Measurements from ENCODE around the gene OR4X1. TPM values are rescaled to one million over a fixed set of nuclear protein-coding genes. Genes with fewer than 3 reads are reported as not detected.
"Not testable (repeated sequence)": the region's sequence is repeated elsewhere in the genome, so short reads cannot be mapped to it uniquely, and the experiment has no call there.

OR4X1 gene
- not detected for total RNA-seq

- WGBS, 10 experiments: 0 to 71% (median 0%) methylated on average over 1 to 3 of the region's 3 CpGs; no CpG with 5 or more reads in 2 of the 10 experiments
- Histone ChIP-seq H3K4me3 (no peak within 1 kb of the TSS), H3K4me1 (replicated peaks in 1 of 2) (no peaks in the 10 kb centered on the region), H3K27ac (no peak within 1 kb of the TSS)
- in situ Hi-C loops (cut with MboI; ENCODE audit: low pct_unique_long_range_greater_than_20kb in 2 of 9, low sequenced_read_pairs in 9 of 9, unreplicated experiment in 9 of 9): no loop called here
- no peak for ATAC-seq (replicated peaks in 6 of 8)
Observed at GRCh38 chr11:48263423-48263911, at the start of gene OR4X1. TSS of gene OR4X1 (plus strand) at chr11:48263861. CDS start at chr11:48263861, 0 bp downstream.

- Histone ChIP-seq H3K27ac (no peak within 1 kb of the TSS), H3K4me3 (no peak within 1 kb of the TSS), H3K4me1 (replicated peaks in 1 of 2) (no peaks in the 10 kb centered on the region)
- in situ Hi-C loops (cut with MboI; ENCODE audit: low pct_unique_long_range_greater_than_20kb in 2 of 9, low sequenced_read_pairs in 9 of 9, unreplicated experiment in 9 of 9): no loop called here
- no peak for ATAC-seq (replicated peaks in 6 of 8)
- 0 to 100% (median 59%) methylated on average over 1 to 2 of the region's 2 CpGs for WGBS, 10 experiments
Observed at GRCh38 chr11:48216510-48216909, 47.2 kb upstream of the OR4X1 start, which contains the start of gene OR4B1. TSS of gene OR4B1 (plus strand) at chr11:48216810. CDS start at chr11:48216810, 0 bp downstream.

GRCh38 chr11:48228761-48229160, 34.9 kb upstream of the OR4X1 start:
- no peak overlapping the region for H3K27ac ChIP-seq
- in situ Hi-C loops (cut with MboI; ENCODE audit: low pct_unique_long_range_greater_than_20kb in 2 of 9, low sequenced_read_pairs in 9 of 9, unreplicated experiment in 9 of 9): no loop called here
- H3K4me3 ChIP-seq: no peak overlapping the region
- ATAC-seq (replicated peaks in 6 of 8): no peak
- WGBS, 10 experiments: 52 to 100% (median 78%) methylated on average over 1 to 6 of the region's 18 CpGs; no CpG with 5 or more reads in 6 of the 10 experiments
- no peaks in the 10 kb centered on the region for H3K4me1 ChIP-seq (replicated peaks in 1 of 2)

GRCh38 chr11:48230057-48230456, 33.6 kb upstream of the OR4X1 start:
- H3K4me1 ChIP-seq (replicated peaks in 1 of 2); H3K4me3 ChIP-seq; in situ Hi-C loops (cut with MboI; ENCODE audit: low pct_unique_long_range_greater_than_20kb in 2 of 9, low sequenced_read_pairs in 9 of 9, unreplicated experiment in 9 of 9); ATAC-seq (replicated peaks in 6 of 8); H3K27ac ChIP-seq: not testable (repeated sequence)
- WGBS, 10 experiments: 29 to 100% (median 69%) methylated on average over 3 to 10 of the region's 11 CpGs; no CpG with 5 or more reads in 5 of the 10 experiments

- no peak for ATAC-seq (replicated peaks in 6 of 8)
- Histone ChIP-seq H3K4me1 (replicated peaks in 1 of 2) (no peaks in the 10 kb centered on the region), H3K4me3 (no peak overlapping the region), H3K27ac (no peak overlapping the region)
- 0 to 80% (median 17%) methylated on average over 1 to 3 of the region's 3 CpGs; no CpG with 5 or more reads in 2 of the 10 experiments for WGBS, 10 experiments
- in situ Hi-C loops (cut with MboI; ENCODE audit: low pct_unique_long_range_greater_than_20kb in 2 of 9, low sequenced_read_pairs in 9 of 9, unreplicated experiment in 9 of 9): no loop called here
Observed at GRCh38 chr11:48237727-48238126, 25.9 kb upstream of the OR4X1 start.

- Histone ChIP-seq H3K4me1 (replicated peaks in 1 of 2) (no peaks in the 10 kb centered on the region), H3K27ac (no peak overlapping the region), H3K4me3 (no peak overlapping the region)
- in situ Hi-C loops (cut with MboI; ENCODE audit: low pct_unique_long_range_greater_than_20kb in 2 of 9, low sequenced_read_pairs in 9 of 9, unreplicated experiment in 9 of 9): no loop called here
- 0 to 71% (median 44%) methylated on average over 1 to 3 of the region's 3 CpGs; no CpG with 5 or more reads in 4 of the 10 experiments for WGBS, 10 experiments
- no peak for ATAC-seq (replicated peaks in 6 of 8)
Observed at GRCh38 chr11:48242501-48242900, 21.2 kb upstream of the OR4X1 start.

- Histone ChIP-seq H3K4me3 (no peak within 1 kb of the TSS), H3K27ac (no peak within 1 kb of the TSS), H3K4me1 (replicated peaks in 1 of 2) (no peaks in the 10 kb centered on the region)
- ATAC-seq (replicated peaks in 6 of 8): no peak
- in situ Hi-C loops (cut with MboI; ENCODE audit: low pct_unique_long_range_greater_than_20kb in 2 of 9, low sequenced_read_pairs in 9 of 9, unreplicated experiment in 9 of 9): no loop called here
Observed at GRCh38 chr11:48244804-48245203, 18.9 kb upstream of the OR4X1 start, which contains the start of gene OR4X2. TSS of gene OR4X2 (plus strand) at chr11:48245104. CDS start at chr11:48245104, 0 bp downstream.

GRCh38 chr11:48248902-48249301, 14.8 kb upstream of the OR4X1 start:
- in situ Hi-C loops (cut with MboI; ENCODE audit: low pct_unique_long_range_greater_than_20kb in 2 of 9, low sequenced_read_pairs in 9 of 9, unreplicated experiment in 9 of 9): no loop called here
- Histone ChIP-seq H3K4me3 (no peak overlapping the region), H3K27ac (no peak overlapping the region), H3K4me1 (replicated peaks in 1 of 2) (no peaks in the 10 kb centered on the region)
- ATAC-seq (replicated peaks in 6 of 8): no peak
- 0 to 93% (median 65%) methylated on average over 1 of the region's 1 CpG for WGBS, 10 experiments

- H3K4me3 ChIP-seq: no peak overlapping the region
- 0 to 95% (median 25%) methylated on average over 1 to 2 of the region's 2 CpGs; no CpG with 5 or more reads in 1 of the 10 experiments for WGBS, 10 experiments
- in situ Hi-C loops (cut with MboI; ENCODE audit: low pct_unique_long_range_greater_than_20kb in 2 of 9, low sequenced_read_pairs in 9 of 9, unreplicated experiment in 9 of 9): no loop called here
- H3K4me1 ChIP-seq (replicated peaks in 1 of 2): no peaks in the 10 kb centered on the region
- no peak for ATAC-seq (replicated peaks in 6 of 8)
- no peak overlapping the region for H3K27ac ChIP-seq
Observed at GRCh38 chr11:48261600-48261999, 2.1 kb upstream of the OR4X1 start.

- peak in 2 of 8 experiments; percentile 81 to 88 for ATAC-seq (replicated peaks in 6 of 8)
- Histone ChIP-seq H3K4me3 (no peak overlapping the region), H3K4me1 (replicated peaks in 1 of 2) (no peaks in the 10 kb centered on the region), H3K27ac (no peak overlapping the region)
- WGBS, 10 experiments: 0 to 71% (median 5%) methylated on average over 1 to 3 of the region's 3 CpGs; no CpG with 5 or more reads in 5 of the 10 experiments
- in situ Hi-C loops (cut with MboI; ENCODE audit: low pct_unique_long_range_greater_than_20kb in 2 of 9, low sequenced_read_pairs in 9 of 9, unreplicated experiment in 9 of 9): no loop called here
Observed at GRCh38 chr11:48270621-48271020, 7.0 kb downstream of the OR4X1 start.

- in situ Hi-C loops (cut with MboI; ENCODE audit: low pct_unique_long_range_greater_than_20kb in 2 of 9, low sequenced_read_pairs in 9 of 9, unreplicated experiment in 9 of 9): no loop called here
- 33% methylated on average over 1 of the region's 1 CpG; no CpG with 5 or more reads in 8 of the 10 experiments for WGBS, 10 experiments
- Histone ChIP-seq H3K4me1 (replicated peaks in 1 of 2) (no peaks in the 10 kb centered on the region), H3K4me3 (no peak overlapping the region), H3K27ac (no peak overlapping the region)
- ATAC-seq (replicated peaks in 6 of 8): no peak
Observed at GRCh38 chr11:48272606-48273005, 8.9 kb downstream of the OR4X1 start.

GRCh38 chr11:48305923-48306322, 42.3 kb downstream of the OR4X1 start, which contains the start of gene OR4S1:
TSS of gene OR4S1 (plus strand) at chr11:48306223. CDS start at chr11:48306223, 0 bp downstream.
- no peak within 1 kb of the TSS for H3K27ac ChIP-seq
- no peak for ATAC-seq (replicated peaks in 6 of 8)
- in situ Hi-C loops (cut with MboI; ENCODE audit: low pct_unique_long_range_greater_than_20kb in 2 of 9, low sequenced_read_pairs in 9 of 9, unreplicated experiment in 9 of 9): no loop called here
- no peak within 1 kb of the TSS for H3K4me3 ChIP-seq
- WGBS, 10 experiments: 20 to 22% methylated on average over 1 of the region's 1 CpG; no CpG with 5 or more reads in 8 of the 10 experiments
- H3K4me1 ChIP-seq (replicated peaks in 1 of 2): no peaks in the 10 kb centered on the region

GRCh38 chr11:48307760-48308386, 44.2 kb downstream of the OR4X1 start:
- Histone ChIP-seq H3K27ac (no peak overlapping the region), H3K4me1 (replicated peaks in 1 of 2) (no peaks in the 10 kb centered on the region), H3K4me3 (no peak overlapping the region)
- 0 to 50% (median 22%) methylated on average over 2 to 5 of the region's 5 CpGs for WGBS, 10 experiments
- in situ Hi-C loops (cut with MboI; ENCODE audit: low pct_unique_long_range_greater_than_20kb in 2 of 9, low sequenced_read_pairs in 9 of 9, unreplicated experiment in 9 of 9): no loop called here
- peak in 4 of 8 experiments; percentile 24 to 90 (median 84) for ATAC-seq (replicated peaks in 6 of 8)

- ATAC-seq (replicated peaks in 6 of 8); H3K4me1 ChIP-seq (replicated peaks in 1 of 2); in situ Hi-C loops (cut with MboI; ENCODE audit: low pct_unique_long_range_greater_than_20kb in 2 of 9, low sequenced_read_pairs in 9 of 9, unreplicated experiment in 9 of 9); H3K4me3 ChIP-seq; H3K27ac ChIP-seq: not testable (repeated sequence)
- 0 to 75% (median 35%) methylated on average over 1 to 2 of the region's 2 CpGs; no CpG with 5 or more reads in 2 of the 10 experiments for WGBS, 10 experiments
Observed at GRCh38 chr11:48313590-48313989, 49.9 kb downstream of the OR4X1 start.

Data from motor neuron (in vitro differentiated cells).